K562 (cell line): ENCODE results near the gene CATSPER3. TPM values are rescaled to one million over a fixed set of nuclear protein-coding genes. Genes with fewer than 3 reads are reported as not detected.

ENCODE experiments used
- ATAC-seq: fragments of 200-7000 bp; cut with Tn5 transposase; 3 replicates; pipeline ENCODE4 v1.9.1; 2020; ENCODE audit warnings: moderate library complexity
- BruUV-seq: library from RNA; stranded (reverse); fragments of 400-500 nt; replicated peaks from 2 replicates; lab custom pipeline; 2021; lab: Mats Ljungman, UMichigan
- CTCF ChIA-PET: fragments of 300-600 bp; formaldehyde crosslinking; extraction: SDS; loops from one replicate; lab custom pipeline; 2021; ENCODE audit warnings: low intra/inter-chr PET ratio; lab: Yijun Ruan, JAX
- POLR2A ChIA-PET: fragments of 300-600, 350-650 bp; sonication (Branson Sonifier 250); formaldehyde crosslinking; extraction: SDS; loops from one replicate; lab custom pipeline; 2021; ENCODE audit warnings: antibody characterized with exemption, inconsistent platforms; lab: Yijun Ruan, JAX
- DNase-seq, 4 experiments: peaks; one replicate each; pipeline versions ENCODE4 v3.0.0 to v3.0.0-alpha.2; 2011 to 2018; ENCODE audit warnings: low spot score in 3 of 4, mixed read lengths in 3 of 4; ENCODE audit errors: extremely low read depth in 1 of 4
- FAIRE-seq: peaks from 2 replicates; lab custom pipeline; 2011; peaks lifted over from hg19 to GRCh38; lab: Jason Lieb, UNC
- H2AFZ ChIP-seq: 2 replicates; pipeline ENCODE4 v1.6.0; 2011; ENCODE audit warnings: low read depth, low read length, control low read depth, inconsistent platforms
- H3K27ac ChIP-seq: fragments of 200-600 bp; 3 replicates; pipeline ENCODE4 v1.8.0; 2011; ENCODE audit warnings: low read depth, mild to moderate bottlenecking, control low read depth, inconsistent platforms, low read length, moderate library complexity, mixed read lengths; ENCODE audit errors: extremely low read depth
- H3K27me3 ChIP-seq, 2 experiments: fragments of 300-600 bp in 1 of 2; 2 replicates in 1 of 2; 3 replicates in 1 of 2; pipeline versions ENCODE4 v1.6.0 to v1.8.0; 2011; ENCODE audit warnings: inconsistent platforms in 2 of 2, low read length in 2 of 2, mild to moderate bottlenecking in 1 of 2, mixed read lengths in 1 of 2, moderate library complexity in 1 of 2; ENCODE audit not compliant: control insufficient read depth in 2 of 2, insufficient read depth in 2 of 2
- H3K36me3 ChIP-seq: fragments of 300-600 bp; 3 replicates; pipeline ENCODE4 v1.8.0; 2011; ENCODE audit warnings: mild to moderate bottlenecking, low read length, inconsistent platforms; ENCODE audit not compliant: control insufficient read depth, insufficient read depth
- H3K4me1 ChIP-seq, 2 experiments: fragments of 200-600 bp in 1 of 2; replicated peaks in 1 of 2; 2 replicates in 1 of 2; 3 replicates in 1 of 2; pipeline versions ENCODE4 v1.5.1 to v1.8.0; 2011; ENCODE audit warnings: inconsistent platforms in 2 of 2, low read length in 2 of 2, mild to moderate bottlenecking in 1 of 2, mixed read lengths in 1 of 2, moderate library complexity in 1 of 2; ENCODE audit not compliant: control insufficient read depth in 2 of 2, insufficient read depth in 2 of 2
- H3K4me2 ChIP-seq: 2 replicates; pipeline ENCODE4 v1.6.1; 2011; ENCODE audit warnings: low read length, control low read depth, inconsistent platforms, mixed read lengths; ENCODE audit not compliant: insufficient read depth
- H3K4me3 ChIP-seq: fragments of 200-600 bp; sonication (generic), shearing (Covaris generic); 2 replicates; pipeline ENCODE4 v1.5.1; 2016; ENCODE audit warnings: control low read depth, inconsistent platforms
- H3K79me2 ChIP-seq: fragments of 200-600 bp; 3 replicates; pipeline ENCODE4 v1.8.0; 2011; ENCODE audit warnings: low read length, inconsistent platforms; ENCODE audit not compliant: control insufficient read depth, insufficient read depth
- H3K9ac ChIP-seq, 2 experiments: 2 replicates each; pipeline versions ENCODE4 v1.6.0 to v1.6.1; 2011; ENCODE audit warnings: low read depth in 2 of 2, low read length in 2 of 2, control low read depth in 1 of 2, inconsistent platforms in 1 of 2, mild to moderate bottlenecking in 1 of 2, mixed read lengths in 1 of 2; ENCODE audit not compliant: insufficient read depth in 1 of 2
- H3K9me1 ChIP-seq: one replicate; pipeline ENCODE4 v1.6.0; 2011; ENCODE audit warnings: inconsistent platforms, mild to moderate bottlenecking, low read length, moderate library complexity; ENCODE audit not compliant: control insufficient read depth, insufficient read depth
- H3K9me3 ChIP-seq: replicated peaks from 2 replicates; pipeline ENCODE4 v1.5.1; 2011; ENCODE audit warnings: low read depth, low read length, inconsistent platforms; ENCODE audit not compliant: control insufficient read depth, insufficient read depth
- H4K20me1 ChIP-seq: replicated peaks from 2 replicates; pipeline ENCODE4 v1.6.1; 2011; ENCODE audit warnings: low read length, inconsistent platforms, mixed read lengths; ENCODE audit not compliant: control insufficient read depth, insufficient read depth
- CTCF ChIP-seq, 3 experiments: IDR thresholded peaks in 2 of 3; conservative IDR thresholded peaks in 1 of 3; 2 replicates each; pipeline ENCODE4 v1.5.1; 2011 to 2012; ENCODE audit warnings: low read length in 3 of 3, mild to moderate bottlenecking in 3 of 3, control low read depth in 2 of 3, improper control_type of control experiment in 1 of 3, inconsistent platforms in 1 of 3, low read depth in 1 of 3, mixed read lengths in 1 of 3, moderate library complexity in 1 of 3; ENCODE audit not compliant: insufficient read depth in 2 of 3
- IFI16 ChIP-seq: fragments of 250-450 bp; sonication (Bioruptor Pico); IDR thresholded peaks from 2 replicates; pipeline ENCODE4 v2.1.2; 2022; ENCODE audit warnings: mild to moderate bottlenecking, inconsistent platforms
- NBN ChIP-seq: fragments of 450-650 bp; IDR thresholded peaks from 2 replicates; pipeline ENCODE4 v1.6.1; 2016; ENCODE audit warnings: low read depth, mild to moderate bottlenecking
- ZNF280A ChIP-seq: fragments of 450-650 bp; IDR thresholded peaks from 2 replicates; pipeline ENCODE4 v1.6.1; 2018; ENCODE audit warnings: mild to moderate bottlenecking, low read depth; ENCODE audit not compliant: partially characterized antibody
- WGBS: fragments of 100-300 bp; shearing (Covaris generic); methylation state at CpG from one replicate; pipeline ENCODE4 v1.1.6; 2016; ENCODE audit warnings: low coverage, mixed read lengths; ENCODE audit not compliant: insufficient coverage; ENCODE audit errors: missing lambda C conversion rate; 5-methylcytosine and 5-hydroxymethylcytosine counted together
- in situ Hi-C: fragments of 300-500 bp; cut with MboI; formaldehyde crosslinking; loops from 4 replicates; pipeline ENCODE4 v1.15.0; 2018; ENCODE audit warnings: inconsistent platforms, mixed read lengths
- intact Hi-C: fragments of 100-400 bp; cut with micrococcal nuclease; formaldehyde crosslinking; loops from 2 replicates; pipeline ENCODE4 v1.14.2; 2022
- polyA plus RNA-seq, 8 experiments: library from polyadenylated mRNA; depleted of rRNA in 4 of 8; stranded (reverse) in 5 of 8; unstranded in 3 of 8; fragments of >200 nt; fragmentation: Nextera tagmentation in 2 of 8; fragmentation: Illumina TruSeq in 1 of 8; extraction: Ambion mirVana in 2 of 8; extraction: Trizol in 1 of 8; gene quantifications; 2 replicates each; pipeline versions ENCODE4 v1.2.1 to v1.2.3, GENCODE V29; 2011 to 2014; ENCODE audit warnings: inconsistent platforms in 1 of 8, missing spikeins in 1 of 8
- total RNA-seq, 7 experiments: library from RNA; depleted of rRNA in 6 of 7; stranded (reverse); fragments of >200 nt in 6 of 7; fragmentation: Illumina TruSeq in 2 of 7; extraction: Trizol in 2 of 7; gene quantifications; 2 replicates each; pipeline versions ENCODE4 v1.2.1 to v1.2.3, GENCODE V29; 2011 to 2021; ENCODE audit warnings: low replicate concordance in 1 of 7

CATSPER3 gene
- total and polyA plus RNA-seq, 9 of the 15 experiments (the other 6 are each of a cell fraction or from before 2014, with no cell fraction given): 0.14 to 1.5 (median 0.49) TPM

GRCh38 chr5:135026645-135027265, 59.0 kb downstream of the CATSPER3 start:
- ATAC-seq (peak; percentile 11), DNase-seq (no peak), FAIRE-seq (peak; percentile 37)
- Histone ChIP-seq H3K9me3 (no peaks in the 10 kb centered on the region; the same call in 1 of the 2 replicates), H3K9me1 (no peaks in the 10 kb centered on the region), H3K4me1 (peaks cover 7 to 54% of the 10 kb centered on the region in 2 experiments; a peak in 4 of 5 replicates), H3K9ac (peak overlapping the region in 1 of 2 experiments; percentile 84; a peak in 2 of 4 replicates), H3K79me2 (peaks cover 44% of the 10 kb centered on the region), H3K27ac (no peak overlapping the region; the same call in 2 of the 3 replicates), H4K20me1 (peaks cover 10% of the 10 kb centered on the region; the same call in 1 of the 2 replicates), H3K27me3 (no peaks in the 10 kb centered on the region), H3K4me3 (no peak overlapping the region), H3K4me2 (no peak overlapping the region), H2AFZ (no peak overlapping the region), H3K36me3 (peaks cover 51% of the 10 kb centered on the region)
- intact Hi-C loops (no loop called here), in situ Hi-C loops (no loop called here)
- TF ChIP-seq CTCF (IDR thresholded peaks at IDR 0.05 in 2 of 3, conservative IDR thresholded peaks at IDR 0.05 in 1 of 3; ENCODE audit: insufficient read depth in 2 of 3, low read depth in 1 of 3, low read length in 3 of 3) (0 out of 6 replicates have a peak, but pooled peaks of 1 of the 3 experiments have one; percentile 9), NBN (no peak), ZNF280A (no peak), IFI16 (no peak)
- CTCF ChIA-PET: no interaction called here
- no TSS peak for BruUV-seq
- POLR2A ChIA-PET: interaction anchor here (0.5 to 2.8 kb wide), 9 partner anchors 8 to 485 kb away, joined by 3 to 35 read pairs (median 4); no protein-coding TSS in a partner anchor
- 82% methylated on average over 10 of the region's 12 CpGs for WGBS
